ENCODE data around the gene GPER1.
"Not testable (repeated sequence)": the region's sequence is repeated elsewhere in the genome, so short reads cannot be mapped to it uniquely, and the experiment has no call there.

The GPER1 gene

GRCh38 chr7:1070544-1071011 is 17.3 kb upstream of the GPER1 start:
- DNase-seq (ENCODE audit: low read depth): no peak

GRCh38 chr7:1071731-1072254 is 16.1 kb upstream of the GPER1 start:
- DNase-seq (ENCODE audit: low read depth): no peak

DNA sequence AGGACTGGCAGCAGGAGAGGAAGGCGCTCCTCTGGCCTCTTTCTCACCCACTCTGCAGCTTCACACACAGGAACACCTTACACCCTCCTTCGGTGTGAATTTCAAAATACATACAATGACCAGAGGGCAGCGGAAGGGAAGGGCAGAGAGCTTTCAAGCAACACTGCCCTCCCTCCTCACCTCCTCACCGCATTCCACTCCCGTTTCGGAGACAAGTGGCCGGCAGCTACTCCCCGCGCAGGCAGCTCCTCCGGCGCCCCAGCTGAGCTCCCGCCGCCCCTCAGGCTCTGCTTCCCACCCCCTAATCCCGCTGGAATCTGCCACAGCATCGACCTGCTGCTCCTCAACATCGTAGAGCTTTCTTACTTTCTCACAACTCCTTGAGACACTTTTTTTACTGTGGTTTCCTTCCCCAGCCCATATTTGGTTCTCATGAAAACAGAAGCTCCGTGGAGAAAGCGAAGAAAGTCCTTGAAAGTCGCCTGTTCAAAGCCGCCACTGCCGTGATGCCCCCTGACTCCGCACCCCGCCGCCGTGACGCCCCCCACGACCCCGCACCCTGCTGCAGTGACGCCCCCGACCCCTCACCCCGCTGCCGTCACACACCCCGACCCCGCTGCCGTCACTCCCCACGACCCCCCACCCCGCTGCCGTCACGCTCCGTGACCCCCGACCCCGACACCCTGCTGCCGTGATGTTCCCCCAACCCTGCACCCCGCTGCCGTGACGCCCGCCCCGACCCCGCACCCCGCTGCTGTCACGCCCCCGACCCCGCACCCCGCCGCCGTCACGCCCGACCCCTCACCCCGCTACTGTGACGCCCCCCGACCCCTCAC is 14.6 kb upstream of the GPER1 start:
- DNase-seq (ENCODE audit: low read depth): no peak

- not testable (repeated sequence) for DNase-seq (ENCODE audit: low read depth)
Measured at GRCh38 chr7:1074018-1074417, 13.9 kb upstream of the GPER1 start.

DNA sequence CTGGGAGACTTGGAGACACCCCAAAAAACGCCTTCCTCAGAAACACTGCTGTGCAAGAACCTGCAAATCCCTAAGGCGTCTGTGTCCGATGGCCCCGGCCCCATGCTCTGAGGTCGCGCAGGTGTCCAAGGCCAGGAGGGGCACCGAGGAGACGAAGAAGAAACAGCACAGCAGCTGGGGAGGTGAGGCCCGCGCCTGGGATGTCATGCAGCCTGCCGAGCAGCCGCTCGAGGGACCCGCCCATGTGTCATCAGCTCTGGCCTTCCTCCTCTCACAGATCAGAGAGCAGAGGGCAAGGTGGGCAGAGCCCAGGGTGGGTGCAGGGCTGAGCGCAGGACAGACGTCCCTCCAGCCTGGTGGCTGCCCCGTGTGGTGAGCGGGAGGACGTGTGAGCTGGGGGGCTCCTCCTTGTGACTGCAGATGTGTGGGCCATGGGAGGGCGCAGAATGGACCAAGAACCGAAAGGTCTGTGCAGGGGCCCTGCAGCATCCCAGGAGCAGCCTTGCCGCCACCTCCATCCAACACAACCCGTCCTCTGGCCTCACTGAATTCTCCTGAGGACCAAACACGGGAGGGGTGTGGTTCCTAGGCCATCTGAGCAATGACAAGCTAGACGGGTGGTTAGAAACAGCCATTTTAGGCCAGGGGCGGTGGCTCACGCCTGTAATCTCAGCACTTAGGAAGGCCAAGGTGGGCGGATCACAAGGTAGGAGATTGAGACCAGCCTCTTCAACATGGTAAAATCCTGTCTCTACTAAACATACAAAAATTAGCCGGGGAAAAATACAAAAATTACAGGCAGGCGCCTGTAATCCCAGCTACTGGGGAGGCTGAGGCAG is 13.1 kb upstream of the GPER1 start:
- DNase-seq (ENCODE audit: low read depth): no peak

GRCh38 chr7:1076184-1077072 is 11.5 kb upstream of the GPER1 start:
- DNase-seq (ENCODE audit: low read depth): no peak

- no peak for DNase-seq (ENCODE audit: low read depth)
Measured at GRCh38 chr7:1078519-1078918, 9.4 kb upstream of the GPER1 start.

DNA sequence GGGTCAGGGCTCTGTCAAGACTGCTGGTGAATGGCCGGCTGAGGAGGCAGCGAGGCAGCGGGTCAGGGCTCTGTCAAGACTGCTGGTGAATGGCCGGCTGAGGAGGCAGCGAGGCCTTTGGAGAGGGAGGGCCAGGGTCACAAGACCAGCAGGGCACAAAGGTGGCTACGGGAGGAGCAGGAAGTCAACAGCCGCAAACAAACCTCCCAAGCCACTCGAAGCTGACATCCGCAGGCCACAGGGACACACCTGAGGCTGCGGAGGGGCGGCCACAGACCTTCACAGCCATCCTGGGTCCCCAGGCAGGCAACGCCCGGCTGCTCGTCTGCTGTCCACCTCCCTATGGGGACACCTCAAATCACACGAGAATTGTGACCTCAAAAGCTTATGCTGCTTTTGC is 8.9 kb upstream of the GPER1 start:
- no peak for DNase-seq (ENCODE audit: low read depth)

GRCh38 chr7:1079546-1079945 is 8.4 kb upstream of the GPER1 start:
- DNase-seq (ENCODE audit: low read depth): no peak

DNA sequence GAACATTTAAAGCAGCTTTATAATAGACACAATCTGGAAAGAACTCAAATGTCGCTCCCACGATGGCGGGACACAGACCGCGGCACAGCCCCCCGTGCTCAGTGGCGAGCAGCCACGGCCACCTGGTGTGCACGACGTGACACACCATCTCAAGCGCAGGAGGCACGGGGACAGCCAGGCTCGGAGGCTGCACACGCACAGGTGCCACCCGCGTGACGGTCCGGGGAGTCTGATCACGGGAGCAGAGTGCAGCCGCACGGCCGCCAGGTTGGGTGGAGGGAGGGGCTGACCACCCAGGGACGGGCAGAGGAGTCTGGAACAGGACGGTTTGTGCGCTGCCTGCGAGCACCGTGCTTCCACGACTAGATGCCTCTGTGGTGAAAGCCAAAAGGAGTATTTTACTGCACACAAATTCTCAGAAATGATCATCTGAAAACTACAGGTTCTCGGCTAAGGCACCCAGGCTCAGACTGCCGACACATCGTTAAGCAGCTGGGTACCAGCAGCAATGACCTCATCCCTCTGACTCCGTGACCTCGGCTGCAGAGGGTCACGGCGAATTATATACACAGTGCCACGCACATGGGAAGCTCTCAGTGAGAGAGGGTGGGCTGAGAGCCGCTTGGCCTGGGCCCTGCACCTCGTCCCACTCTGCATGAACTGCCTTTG is 7.5 kb upstream of the GPER1 start:
- DNase-seq (ENCODE audit: low read depth): no peak

DNA sequence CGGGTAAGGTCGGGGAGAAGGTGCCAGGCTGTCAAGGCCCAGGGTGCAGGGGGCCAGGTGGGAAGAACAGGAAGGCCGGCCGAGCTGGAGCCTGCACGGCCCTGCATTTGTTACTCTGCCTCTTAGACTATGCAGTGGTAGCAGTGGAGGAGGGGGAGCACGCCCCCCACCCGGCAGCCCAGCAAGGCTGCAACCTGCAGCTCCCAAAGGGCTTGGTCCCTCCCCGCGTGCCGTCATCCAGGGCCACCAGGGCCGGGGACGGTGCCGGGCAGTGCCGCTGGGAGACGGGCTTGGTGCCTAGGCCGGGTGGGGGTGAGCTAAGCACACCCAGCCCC is 7.0 kb upstream of the GPER1 start:
- DNase-seq (ENCODE audit: low read depth): no peak

DNA sequence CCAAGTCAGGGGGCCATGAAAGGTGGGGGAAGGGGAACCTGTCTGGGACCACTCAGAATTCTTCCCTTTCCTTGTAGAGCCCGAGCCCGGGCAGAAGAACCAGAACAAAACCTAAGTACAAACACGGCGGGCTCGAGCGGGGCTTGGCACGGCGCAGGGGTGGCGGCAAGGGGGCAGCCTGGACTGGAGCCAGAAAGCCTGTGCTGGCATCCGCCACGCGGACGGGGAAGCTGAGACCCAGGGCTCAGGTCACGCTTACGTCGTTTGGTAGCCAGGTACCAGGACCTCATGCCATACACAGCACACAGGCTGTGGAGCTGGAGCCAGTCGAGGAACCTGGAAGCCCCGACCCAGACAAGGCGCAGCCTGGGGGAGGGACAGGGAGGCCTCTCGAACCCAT is 6.6 kb upstream of the GPER1 start:
- no peak for DNase-seq (ENCODE audit: low read depth)

GRCh38 chr7:1081931-1082401 is 5.9 kb upstream of the GPER1 start:
- no peak for DNase-seq (ENCODE audit: low read depth)

GRCh38 chr7:1083729-1084657 is 3.9 kb upstream of the GPER1 start:
- no peak for DNase-seq (ENCODE audit: low read depth)

GRCh38 chr7:1085266-1085665 is 2.6 kb upstream of the GPER1 start:
- no peak for DNase-seq (ENCODE audit: low read depth)

GRCh38 chr7:1085910-1086421 is 1.9 kb upstream of the GPER1 start:
- no peak for DNase-seq (ENCODE audit: low read depth)

- DNase-seq (ENCODE audit: low read depth): no peak
Measured at GRCh38 chr7:1086588-1087464, 1.1 kb upstream of the GPER1 start.

DNA sequence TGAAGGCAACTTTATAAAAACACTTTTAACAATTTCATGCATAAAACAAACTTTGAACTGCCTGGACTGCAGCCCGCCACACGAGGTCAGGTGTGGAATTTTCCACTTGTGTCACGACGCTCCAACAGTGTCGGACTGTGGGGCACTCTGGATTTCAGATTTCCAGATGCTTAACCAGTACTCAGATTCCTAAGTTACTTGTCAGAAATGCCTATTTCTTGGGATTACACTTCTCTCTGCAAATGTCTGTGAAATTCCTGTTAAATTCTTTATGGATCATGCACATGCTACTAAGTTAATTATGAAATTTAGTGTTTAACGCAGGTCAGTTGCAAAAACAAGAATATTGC is 473 bp upstream of the GPER1 start:
- DNase-seq (ENCODE audit: low read depth): no peak

DNA sequence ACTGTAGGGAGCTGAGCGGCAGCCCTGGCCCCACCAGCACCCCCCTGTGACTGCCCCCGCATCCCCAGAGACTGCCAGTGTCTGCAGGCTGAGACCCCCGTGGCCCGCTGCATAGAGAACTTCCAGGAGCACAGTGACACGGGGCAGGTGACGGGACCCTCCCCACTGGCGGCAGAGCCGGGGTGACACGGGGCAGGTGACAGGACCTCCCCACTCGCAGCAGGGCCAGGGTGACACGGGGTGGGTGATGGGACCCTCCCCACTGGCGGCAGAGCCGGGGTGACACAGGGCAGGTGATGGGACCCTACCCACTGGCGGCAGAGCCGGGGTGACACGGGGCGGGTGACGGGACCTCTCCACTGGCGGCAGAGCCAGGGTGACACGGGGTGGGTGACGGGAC is 2.3 kb downstream of the GPER1 start:
- no peak for DNase-seq (ENCODE audit: low read depth)
